Vagina (tissue), 2 donors: ENCODE measurements around the gene ARL10.

Source experiments
- POLR2AphosphoS5 ChIP-seq, 2 donors: sonication (generic); formaldehyde crosslinking; IDR thresholded peaks; one replicate each; pipeline ENCODE4 v1.9.0; 2017; ENCODE audit warnings: antibody characterized with exemption in 2 of 2, mild to moderate bottlenecking in 2 of 2, low read depth in 1 of 2; ENCODE audit not compliant: insufficient read depth in 1 of 2
- TF ChIP-seq, protein P1 (sequence below), 3 experiments: fragments of 450-650 bp in 2 of 3; fragments of 200-600 bp in 1 of 3; sonication (generic) in 1 of 3; IDR thresholded peaks; one replicate each; pipeline ENCODE4 v1.5.1; 2017 to 2019; ENCODE audit warnings: antibody characterized with exemption in 3 of 3, mild to moderate bottlenecking in 2 of 3, moderate library complexity in 2 of 3

DNA sequence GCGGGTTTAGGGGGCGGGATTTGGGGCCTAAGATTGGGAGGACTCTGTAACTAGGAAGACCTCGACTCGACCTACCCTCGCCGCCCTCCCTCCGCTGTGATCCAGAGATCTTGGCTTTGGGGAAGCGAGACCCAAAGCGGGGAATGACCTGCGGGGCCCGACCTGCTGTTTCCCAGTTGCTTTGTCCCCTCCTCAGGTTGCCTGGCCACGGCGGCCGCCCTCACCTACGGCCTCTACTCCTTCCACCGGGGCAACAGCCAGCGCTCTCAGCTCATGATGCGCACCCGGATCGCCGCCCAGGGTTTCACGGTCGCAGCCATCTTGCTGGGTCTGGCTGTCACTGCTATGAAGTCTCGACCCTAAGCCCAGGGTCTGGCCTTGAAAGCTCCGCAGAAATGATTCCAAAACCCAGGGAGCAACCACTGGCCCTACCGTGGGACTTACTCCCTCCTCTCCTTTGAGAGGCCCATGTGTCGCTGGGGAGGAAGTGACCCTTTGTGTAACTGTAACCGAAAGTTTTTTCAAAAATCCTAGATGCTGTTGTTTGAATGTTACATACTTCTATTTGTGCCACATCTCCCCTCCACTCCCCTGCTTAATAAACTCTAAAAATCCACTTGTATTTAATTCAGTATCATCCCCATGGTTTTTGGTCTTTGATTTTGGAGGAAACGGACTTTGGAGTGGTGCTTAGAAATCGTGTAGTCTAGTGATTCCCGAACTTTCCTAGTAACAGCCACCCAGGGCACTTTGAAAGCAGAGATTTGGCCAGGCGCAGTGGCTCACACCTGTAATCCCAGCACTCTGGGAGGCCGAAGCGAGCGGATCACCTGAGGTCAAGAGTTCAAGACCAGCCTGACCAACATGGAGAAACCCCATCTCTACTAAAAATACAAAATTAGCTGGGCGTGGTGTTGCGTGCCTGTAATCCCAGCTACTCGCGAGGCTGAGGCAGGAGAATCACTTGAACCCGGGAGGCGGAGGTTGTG, 24.1 kb downstream of the ARL10 start:
- TF ChIP-seq, protein P1, sequence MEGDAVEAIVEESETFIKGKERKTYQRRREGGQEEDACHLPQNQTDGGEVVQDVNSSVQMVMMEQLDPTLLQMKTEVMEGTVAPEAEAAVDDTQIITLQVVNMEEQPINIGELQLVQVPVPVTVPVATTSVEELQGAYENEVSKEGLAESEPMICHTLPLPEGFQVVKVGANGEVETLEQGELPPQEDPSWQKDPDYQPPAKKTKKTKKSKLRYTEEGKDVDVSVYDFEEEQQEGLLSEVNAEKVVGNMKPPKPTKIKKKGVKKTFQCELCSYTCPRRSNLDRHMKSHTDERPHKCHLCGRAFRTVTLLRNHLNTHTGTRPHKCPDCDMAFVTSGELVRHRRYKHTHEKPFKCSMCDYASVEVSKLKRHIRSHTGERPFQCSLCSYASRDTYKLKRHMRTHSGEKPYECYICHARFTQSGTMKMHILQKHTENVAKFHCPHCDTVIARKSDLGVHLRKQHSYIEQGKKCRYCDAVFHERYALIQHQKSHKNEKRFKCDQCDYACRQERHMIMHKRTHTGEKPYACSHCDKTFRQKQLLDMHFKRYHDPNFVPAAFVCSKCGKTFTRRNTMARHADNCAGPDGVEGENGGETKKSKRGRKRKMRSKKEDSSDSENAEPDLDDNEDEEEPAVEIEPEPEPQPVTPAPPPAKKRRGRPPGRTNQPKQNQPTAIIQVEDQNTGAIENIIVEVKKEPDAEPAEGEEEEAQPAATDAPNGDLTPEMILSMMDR (IDR thresholded peaks at IDR 0.05) = no peak
- TF ChIP-seq POLR2AphosphoS5 (IDR thresholded peaks at IDR 0.05; ENCODE audit: insufficient read depth in 1 of 2, low read depth in 1 of 2) = peak in 1 of 2 donors; percentile 76
